ENCODE data around the gene PPP3R1.

Gene PPP3R1

GRCh38 chr2:68252400-68253218 is at the start of gene PPP3R1:
PPP3R1 (minus strand) TSS chr2:68252532; CDS start chr2:68252127, 405 bp downstream.
- peak; percentile 98 for DNase-seq

- DNase-seq = peak; percentile 60
Measured at GRCh38 chr2:68295516-68295915, 43.2 kb upstream of the PPP3R1 start.

GRCh38 chr2:68294913-68295312 is 42.6 kb upstream of the PPP3R1 start:
- DNase-seq = no peak

- no peak for DNase-seq
Measured at GRCh38 chr2:68294187-68294586, 41.9 kb upstream of the PPP3R1 start.

GRCh38 chr2:68293755-68294154 is 41.4 kb upstream of the PPP3R1 start:
- DNase-seq = no peak

- no peak for DNase-seq
Measured at GRCh38 chr2:68293024-68293423, 40.7 kb upstream of the PPP3R1 start.

GRCh38 chr2:68292108-68292710 is 39.9 kb upstream of the PPP3R1 start:
- DNase-seq = peak; percentile 6

- DNase-seq = peak; percentile 47
Measured at GRCh38 chr2:68291314-68291713, 39.0 kb upstream of the PPP3R1 start.

- DNase-seq = peak; percentile 47
Measured at GRCh38 chr2:68290901-68291300, 38.6 kb upstream of the PPP3R1 start.

- DNase-seq = peak; percentile 46
Measured at GRCh38 chr2:68287580-68288441, 35.5 kb upstream of the PPP3R1 start.

GRCh38 chr2:68284896-68285295 is 32.6 kb upstream of the PPP3R1 start:
- no peak for DNase-seq

GRCh38 chr2:68283419-68283812 is 31.1 kb upstream of the PPP3R1 start:
- DNase-seq = no peak

- no peak for DNase-seq
Measured at GRCh38 chr2:68282811-68283418, 30.6 kb upstream of the PPP3R1 start.

- DNase-seq = no peak
Measured at GRCh38 chr2:68280796-68281195, 28.5 kb upstream of the PPP3R1 start.

GRCh38 chr2:68280348-68280747 is 28.0 kb upstream of the PPP3R1 start:
- DNase-seq = no peak

GRCh38 chr2:68279691-68280090 is 27.4 kb upstream of the PPP3R1 start:
- no peak for DNase-seq

- no peak for DNase-seq
Measured at GRCh38 chr2:68278169-68278568, 25.8 kb upstream of the PPP3R1 start.

GRCh38 chr2:68274022-68274421 is 21.7 kb upstream of the PPP3R1 start:
- no peak for DNase-seq

- DNase-seq = no peak
Measured at GRCh38 chr2:68272246-68272994, 20.1 kb upstream of the PPP3R1 start.

- no peak for DNase-seq
Measured at GRCh38 chr2:68266655-68267054, 14.3 kb upstream of the PPP3R1 start.

- no peak for DNase-seq
Measured at GRCh38 chr2:68263632-68264031, 11.3 kb upstream of the PPP3R1 start.

- DNase-seq = no peak
Measured at GRCh38 chr2:68258851-68259250, 6.5 kb upstream of the PPP3R1 start.

Measured in GDM1 (cell line).